Endothelial cell of umbilical vein (primary cell): ENCODE measurements around the gene BCL11B. TPM values are rescaled to one million over a fixed set of nuclear protein-coding genes. Genes with fewer than 3 reads are reported as not detected.

Source experiments
- BruUV-seq: library from RNA; stranded (reverse); fragments of 400-500 nt; replicated peaks from 2 replicates; lab custom pipeline; 2021; lab: Mats Ljungman, UMichigan
- CTCF ChIA-PET: fragments of 300-600, 350-600 bp; sonication (Branson Sonifier 250); formaldehyde crosslinking; loops from one replicate; lab custom pipeline; 2021; ENCODE audit warnings: antibody characterized with exemption, inconsistent platforms; lab: Charles Lee
- POLR2A ChIA-PET: fragments of 300-600, 350-600 bp; sonication (Branson Sonifier 250); formaldehyde crosslinking; loops from one replicate; lab custom pipeline; 2021; ENCODE audit warnings: antibody characterized with exemption, inconsistent platforms; lab: Charles Lee
- DNase-seq: peaks from one replicate; pipeline ENCODE4 v3.0.0-alpha.2; 2011; ENCODE audit warnings: low read depth, low spot score
- FAIRE-seq: peaks from 2 replicates; lab custom pipeline; 2011; peaks lifted over from hg19 to GRCh38; lab: Jason Lieb, UNC
- H2AFZ ChIP-seq: 2 replicates; pipeline ENCODE4 v1.6.0; 2012; ENCODE audit warnings: low read depth, low read length, control low read depth, inconsistent platforms
- H3K27ac ChIP-seq: 2 replicates; pipeline ENCODE4 v1.5.1; 2011; ENCODE audit warnings: low read depth, mild to moderate bottlenecking, control low read depth, low read length, moderate library complexity; ENCODE audit not compliant: insufficient read depth
- H3K27me3 ChIP-seq, 2 experiments: 2 replicates each; pipeline versions ENCODE4 v1.6.0 to v1.6.1; 2011; ENCODE audit warnings: low read length in 2 of 2, mixed read lengths in 1 of 2; ENCODE audit not compliant: control insufficient read depth in 2 of 2, insufficient read depth in 2 of 2
- H3K36me3 ChIP-seq, 2 experiments: 2 replicates in 1 of 2; 3 replicates in 1 of 2; pipeline ENCODE4 v1.5.1; 2011; ENCODE audit warnings: low read length in 2 of 2, mild to moderate bottlenecking in 1 of 2, moderate library complexity in 1 of 2; ENCODE audit not compliant: control insufficient read depth in 2 of 2, insufficient read depth in 2 of 2; ENCODE audit errors: extremely low read depth in 1 of 2
- H3K4me1 ChIP-seq: 3 replicates; pipeline ENCODE4 v1.5.1; 2011; ENCODE audit warnings: mild to moderate bottlenecking, low read length; ENCODE audit not compliant: control insufficient read depth, insufficient read depth; ENCODE audit errors: extremely low read depth
- H3K4me2 ChIP-seq: 2 replicates; pipeline ENCODE4 v1.6.1; 2011; ENCODE audit warnings: low read length, control low read depth, mixed read lengths; ENCODE audit not compliant: insufficient read depth
- H3K4me3 ChIP-seq, 3 experiments: fragments of 200-600 bp in 1 of 3; sonication (generic), shearing (Covaris generic) in 1 of 3; replicated peaks in 1 of 3; 2 replicates each; pipeline ENCODE4 v1.5.1; 2011 to 2016; ENCODE audit warnings: control low read depth in 3 of 3, low read length in 3 of 3, mild to moderate bottlenecking in 2 of 3, inconsistent platforms in 1 of 3, low read depth in 1 of 3, moderate library complexity in 1 of 3; ENCODE audit not compliant: insufficient read depth in 1 of 3
- H3K79me2 ChIP-seq: 2 replicates; pipeline ENCODE4 v1.6.0; 2012; ENCODE audit warnings: low read length, inconsistent platforms; ENCODE audit not compliant: control insufficient read depth, insufficient read depth
- H3K9ac ChIP-seq: replicated peaks from 2 replicates; pipeline ENCODE3; 2011; ENCODE audit warnings: low read length, control low read depth; ENCODE audit not compliant: insufficient read depth; ENCODE audit errors: extremely low read depth
- H3K9me1 ChIP-seq: replicated peaks from 3 replicates; pipeline ENCODE4 v1.6.0; 2011; ENCODE audit warnings: mild to moderate bottlenecking, low read length; ENCODE audit not compliant: control insufficient read depth, insufficient read depth; ENCODE audit errors: extremely low read depth
- H3K9me3 ChIP-seq: replicated peaks from 2 replicates; pipeline ENCODE4 v1.5.1; 2012; ENCODE audit warnings: low read length, inconsistent platforms; ENCODE audit not compliant: control insufficient read depth, insufficient read depth
- H4K20me1 ChIP-seq: replicated peaks from 2 replicates; pipeline ENCODE3; 2011; ENCODE audit warnings: mild to moderate bottlenecking, low read length; ENCODE audit not compliant: control insufficient read depth, insufficient read depth; ENCODE audit errors: extremely low read depth
- CTCF ChIP-seq, 2 donors: IDR thresholded peaks; 1 replicate in 1 of 2; 2 replicates in 1 of 2; pipeline ENCODE4 v1.5.1; 2011; ENCODE audit warnings: low read length in 2 of 2, mild to moderate bottlenecking in 2 of 2, moderate library complexity in 2 of 2, control low read depth in 1 of 2, inconsistent platforms in 1 of 2, low read depth in 1 of 2; ENCODE audit not compliant: insufficient read depth in 1 of 2; ENCODE audit errors: extremely low read depth in 1 of 2
- EZH2 ChIP-seq: IDR thresholded peaks from 2 replicates; pipeline ENCODE4 v1.6.1; 2012; ENCODE audit warnings: borderline replicate concordance, low read depth, mild to moderate bottlenecking, moderate library complexity, low read length, inconsistent platforms; ENCODE audit not compliant: severe bottlenecking
- JUN ChIP-seq: IDR thresholded peaks from 2 replicates; pipeline ENCODE4 v1.6.1; 2011; ENCODE audit warnings: borderline replicate concordance, low read depth; ENCODE audit not compliant: insufficient read length, insufficient read depth
- MAX ChIP-seq: IDR thresholded peaks from 2 replicates; pipeline ENCODE4 v1.6.1; 2011; ENCODE audit not compliant: insufficient read depth, insufficient read length
- POLR2A ChIP-seq: IDR thresholded peaks from 2 replicates; pipeline ENCODE4 v1.6.1; 2012; ENCODE audit warnings: low read depth, mild to moderate bottlenecking, control low read depth, low read length
- dilution Hi-C: fragments of 300-500 bp; cut with MboI; formaldehyde crosslinking; loops from one replicate; pipeline ENCODE4 v1.15.0; 2019; ENCODE audit warnings: low sequenced_read_pairs; ENCODE audit not compliant: extremely low pct_ligation_motif_present
- intact Hi-C: fragments of 100-400 bp; cut with micrococcal nuclease; formaldehyde crosslinking; loops from one replicate; pipeline ENCODE4 v1.10.0; 2022
- polyA plus RNA-seq, 4 experiments: library from polyadenylated mRNA; depleted of rRNA in 3 of 4; stranded (reverse) in 3 of 4; unstranded in 1 of 4; fragments of >200 nt; gene quantifications; 2 replicates each; pipeline versions ENCODE4 v1.2.1 to v1.2.3, GENCODE V29; 2011 to 2012; ENCODE audit warnings: missing spikeins in 1 of 4
- total RNA-seq: library from RNA; stranded (reverse); gene quantifications from 2 replicates; pipeline ENCODE4 v1.2.3, GENCODE V29; 2021

BCL11B gene
- total and polyA plus RNA-seq, 2 donors (not counting 3 experiments of a cell fraction or from before 2014, with no cell fraction given) = 0.03 to 0.07 TPM

- intact Hi-C loops = no loop called here
- H4K20me1 ChIP-seq = no peaks in the 10 kb centered on the region
- H3K4me1 ChIP-seq = no peaks in the 10 kb centered on the region
- no peak overlapping the region for H3K9ac ChIP-seq
- H3K9me1 ChIP-seq = no peaks in the 10 kb centered on the region
- ChIA-PET CTCF (no interaction called here), POLR2A (no interaction called here)
- no peaks in the 10 kb centered on the region for H3K36me3 ChIP-seq
- no peak overlapping the region for H3K4me3 ChIP-seq
- FAIRE-seq (no peak), DNase-seq (no peak)
- H3K4me2 ChIP-seq = no peak overlapping the region
- H2AFZ ChIP-seq = no peak overlapping the region
- dilution Hi-C loops = no loop called here
- BruUV-seq = no TSS peak
- no peak for TF ChIP-seq MAX
- no peak for TF ChIP-seq EZH2
- no peak for TF ChIP-seq POLR2A
- TF ChIP-seq CTCF (IDR thresholded peaks at IDR 0.05; ENCODE audit: extremely low read depth in 1 of 2, insufficient read depth in 1 of 2, low read depth in 1 of 2, low read length in 2 of 2) = no peak
- TF ChIP-seq JUN = no peak
- H3K9me3 ChIP-seq = peaks cover 2% of the 10 kb centered on the region
- no peaks in the 10 kb centered on the region for H3K27me3 ChIP-seq
- H3K27ac ChIP-seq = no peak overlapping the region
- no peaks in the 10 kb centered on the region for H3K79me2 ChIP-seq
Observed at GRCh38 chr14:99187858-99188257, 84.1 kb downstream of the BCL11B start.
